Uterus (tissue), 2 donors: ENCODE results near the gene MDC1.
"Not testable (repeated sequence)": the region's sequence is repeated elsewhere in the genome, so short reads cannot be mapped to it uniquely, and the experiment has no call there.

Source experiments
- CTCF ChIP-seq, 4 experiments: fragments of 200-600 bp in 2 of 4; fragments of 450-650 bp in 2 of 4; sonication (generic) in 2 of 4; IDR thresholded peaks; one replicate each; pipeline ENCODE4 v1.5.1; 2016 to 2019; ENCODE audit warnings: antibody characterized with exemption in 4 of 4, mild to moderate bottlenecking in 2 of 4, moderate library complexity in 1 of 4
- POLR2A ChIP-seq, 2 donors: fragments of 450-650 bp; IDR thresholded peaks; one replicate each; pipeline ENCODE4 v1.6.1; 2016; ENCODE audit warnings: antibody characterized with exemption in 2 of 2, mild to moderate bottlenecking in 1 of 2, moderate library complexity in 1 of 2

DNA sequence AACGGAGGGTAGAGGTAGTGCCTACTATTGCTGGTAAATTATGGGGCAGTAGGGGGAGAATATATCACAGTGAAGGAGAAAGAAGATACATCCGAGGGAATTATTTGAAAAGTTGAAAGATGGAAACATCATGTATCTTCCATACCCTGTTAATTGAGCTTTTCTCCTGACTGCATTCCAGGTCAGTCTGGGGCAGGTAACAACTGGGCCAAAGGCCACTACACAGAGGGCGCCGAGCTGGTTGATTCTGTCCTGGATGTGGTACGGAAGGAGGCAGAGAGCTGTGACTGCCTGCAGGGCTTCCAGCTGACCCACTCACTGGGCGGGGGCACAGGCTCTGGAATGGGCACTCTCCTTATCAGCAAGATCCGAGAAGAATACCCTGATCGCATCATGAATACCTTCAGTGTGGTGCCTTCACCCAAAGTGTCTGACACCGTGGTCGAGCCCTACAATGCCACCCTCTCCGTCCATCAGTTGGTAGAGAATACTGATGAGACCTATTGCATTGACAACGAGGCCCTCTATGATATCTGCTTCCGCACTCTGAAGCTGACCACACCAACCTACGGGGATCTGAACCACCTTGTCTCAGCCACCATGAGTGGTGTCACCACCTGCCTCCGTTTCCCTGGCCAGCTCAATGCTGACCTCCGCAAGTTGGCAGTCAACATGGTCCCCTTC is 6.2 kb upstream of the MDC1 start:
- not testable (repeated sequence) for TF ChIP-seq CTCF, POLR2A (IDR thresholded peaks at IDR 0.05)
